ENCODE measurements around the gene CTTN.
A peak's percentile ranks its signal among the peaks of the same experiment; 100 is the strongest.

CTTN gene

GRCh38 chr11:70455354-70455753 is 57.0 kb downstream of the CTTN start:
- DNase-seq (ENCODE audit: low spot score): no peak

- DNase-seq (ENCODE audit: low spot score): no peak
These were observed 58.7 kb downstream of the CTTN start for GRCh38 chr11:70456921-70457532.

- DNase-seq (ENCODE audit: low spot score): no peak
These were observed 60.4 kb downstream of the CTTN start for GRCh38 chr11:70458736-70459135.

GRCh38 chr11:70460111-70460510 is 61.8 kb downstream of the CTTN start:
- no peak for DNase-seq (ENCODE audit: low spot score)

DNA sequence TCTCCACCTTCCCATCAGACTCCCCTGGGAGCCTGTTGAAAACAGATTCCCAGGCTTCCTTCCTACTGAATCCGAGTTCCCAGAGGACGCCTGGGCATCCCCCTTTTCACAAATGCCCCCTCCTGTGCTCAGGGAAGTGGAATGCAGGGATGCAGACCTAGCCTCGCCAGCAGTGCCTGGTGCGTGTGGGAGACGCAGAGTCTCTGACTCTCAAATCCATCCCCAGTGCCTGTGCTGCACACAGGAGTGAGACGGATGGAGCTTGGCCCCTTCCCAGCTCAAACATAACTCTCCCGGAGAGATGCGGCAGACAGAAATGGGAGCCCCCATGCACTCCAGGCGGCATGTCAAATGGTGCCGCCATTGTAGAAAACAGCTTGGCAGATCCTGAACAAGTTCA is 62.6 kb downstream of the CTTN start:
- DNase-seq (ENCODE audit: low spot score): no peak

DNA sequence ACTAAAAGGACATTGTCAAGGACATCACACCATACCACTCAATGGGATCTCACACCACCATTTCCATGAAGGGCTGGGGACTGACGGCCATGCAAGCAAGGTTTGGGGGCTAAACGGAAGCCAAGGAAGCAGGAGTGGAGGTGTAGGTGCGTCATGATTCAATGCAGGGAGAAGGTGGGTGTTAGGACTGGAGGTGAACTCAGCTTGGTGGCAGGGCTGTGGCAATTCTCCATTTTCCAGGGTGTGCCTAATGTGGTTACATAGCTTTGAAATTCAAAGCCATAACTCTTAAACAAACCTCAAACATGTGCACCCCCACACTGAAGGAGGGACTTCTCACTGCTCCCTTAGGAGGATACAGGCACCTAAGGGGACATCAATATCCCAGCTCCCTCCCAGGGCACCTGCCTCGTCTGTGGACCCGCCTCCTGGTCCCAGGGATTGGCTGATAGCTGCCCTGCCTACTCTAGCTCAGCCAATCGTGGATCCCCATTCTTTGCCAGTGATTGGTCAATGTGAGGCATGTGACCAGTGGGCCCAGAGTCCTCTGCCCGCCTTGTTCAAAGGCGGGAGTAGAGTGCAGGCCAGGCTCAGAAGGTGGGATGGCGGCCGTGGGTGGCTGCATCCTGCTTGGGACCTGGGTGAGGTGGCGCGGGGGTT is 64.6 kb downstream of the CTTN start:
- peak; percentile 52 for DNase-seq (ENCODE audit: low spot score)

- DNase-seq (ENCODE audit: low spot score): no peak
These were observed 65.3 kb downstream of the CTTN start for GRCh38 chr11:70463478-70464255.

DNA sequence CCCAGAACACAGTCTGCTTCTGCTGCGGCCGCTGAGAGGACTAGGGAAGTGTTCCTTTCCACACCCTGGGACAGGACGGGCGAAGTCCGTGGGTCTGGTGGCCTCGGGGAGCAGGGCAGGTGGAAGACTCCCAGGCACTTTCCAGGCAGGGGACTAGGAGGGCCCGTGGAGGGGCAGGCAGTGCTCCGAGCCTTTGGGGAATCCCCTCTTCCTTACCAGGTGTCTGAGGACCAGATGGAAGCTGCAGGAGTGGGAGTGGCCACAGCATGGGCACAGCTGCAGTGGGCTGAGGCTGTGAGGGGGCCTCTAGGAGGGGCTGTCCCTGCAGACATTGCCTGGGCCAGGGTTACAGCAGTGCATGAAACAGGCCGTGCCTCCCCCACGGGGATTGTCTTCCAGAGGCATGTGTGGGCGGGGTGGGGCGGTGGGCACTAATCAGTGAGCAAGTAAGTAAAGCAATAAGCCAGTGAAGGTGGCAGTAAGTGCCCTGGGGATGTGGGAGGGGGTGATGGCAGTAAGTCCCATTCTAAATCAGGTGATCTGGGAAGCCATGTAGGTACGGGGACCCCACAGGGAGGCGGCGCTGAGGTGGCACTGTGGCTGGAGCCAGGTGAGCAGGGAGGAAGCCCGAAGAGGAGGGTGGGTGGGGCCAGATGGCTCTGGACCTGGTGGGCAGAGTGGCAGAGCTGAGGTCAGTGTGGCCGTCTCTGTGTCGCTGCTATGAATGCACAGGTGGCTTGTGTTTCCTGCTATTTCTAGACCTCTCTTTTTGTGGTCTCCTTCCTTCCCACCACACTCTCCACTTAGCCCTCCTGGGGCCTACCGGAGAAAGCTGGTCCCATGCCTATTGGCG is 66.4 kb downstream of the CTTN start:
- no peak for DNase-seq (ENCODE audit: low spot score)

GRCh38 chr11:70466154-70466553 is 67.8 kb downstream of the CTTN start:
- no peak for DNase-seq (ENCODE audit: low spot score)

GRCh38 chr11:70466596-70466995 is 68.3 kb downstream of the CTTN start:
- DNase-seq (ENCODE audit: low spot score): no peak

DNA sequence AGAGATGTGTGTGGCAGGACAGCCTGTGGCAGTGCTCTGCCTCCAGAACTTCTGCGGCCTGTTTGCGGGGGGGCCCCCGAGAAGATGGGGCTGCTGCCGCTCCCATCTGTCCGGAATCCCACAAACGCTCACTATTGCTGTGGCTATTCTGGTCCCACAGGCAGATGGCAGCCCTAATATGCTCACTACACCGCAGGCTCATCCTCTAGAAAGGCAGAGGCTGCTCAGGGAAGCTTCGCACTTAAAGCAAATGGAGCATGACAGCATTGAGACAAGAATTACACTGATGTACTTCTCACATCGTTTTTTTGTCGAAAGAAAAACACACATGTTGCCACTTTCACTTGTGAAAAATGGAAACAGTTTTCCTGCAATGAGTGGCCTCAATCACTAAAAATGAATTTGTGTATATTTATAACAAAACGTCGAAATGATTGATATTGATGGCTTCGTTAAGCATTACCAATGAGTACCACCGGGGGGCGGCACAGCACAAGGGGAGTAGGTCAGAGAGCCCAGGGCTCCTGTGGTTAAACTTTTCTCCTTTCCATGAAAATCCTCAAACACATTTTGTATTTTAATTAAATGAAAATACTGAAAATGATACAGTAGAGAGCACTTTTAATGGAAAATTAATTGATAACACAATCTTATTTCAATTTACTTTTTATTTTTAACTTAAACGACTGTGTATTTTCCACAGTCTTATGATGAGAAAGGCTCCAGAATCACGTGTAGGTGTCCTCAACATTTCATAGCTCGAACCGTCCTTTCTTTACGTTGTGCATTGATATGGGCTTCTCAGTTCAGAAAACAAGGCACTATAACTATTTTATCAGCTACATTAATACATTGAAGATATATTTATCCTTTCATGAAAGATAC is 69.1 kb downstream of the CTTN start:
- peak; percentile 70 for DNase-seq (ENCODE audit: low spot score)

GRCh38 chr11:70468256-70469195 is 70.2 kb downstream of the CTTN start:
- DNase-seq (ENCODE audit: low spot score): no peak

- no peak for DNase-seq (ENCODE audit: low spot score)
These were observed 71.8 kb downstream of the CTTN start for GRCh38 chr11:70470127-70470526.

DNA sequence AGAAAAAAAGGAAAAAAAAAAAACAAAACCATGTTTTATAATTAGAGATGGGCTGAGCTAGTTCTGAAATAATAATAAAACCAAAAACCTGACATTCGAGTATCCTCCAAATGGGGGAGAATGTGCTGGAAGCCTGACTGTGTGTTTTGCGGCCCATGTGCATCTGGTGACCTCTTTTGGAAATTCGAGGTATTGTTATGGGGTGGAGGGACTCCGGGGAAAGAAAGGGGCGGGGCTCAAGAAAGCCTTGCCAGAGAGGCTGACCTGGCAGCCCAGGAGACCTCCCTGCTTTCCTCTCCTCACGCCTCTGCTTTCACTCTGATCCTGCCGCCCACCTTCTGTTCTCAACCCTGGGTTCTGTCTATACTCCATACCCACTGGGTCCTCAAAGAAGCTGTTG is 72.9 kb downstream of the CTTN start:
- DNase-seq (ENCODE audit: low spot score): peak; percentile 92

DNA sequence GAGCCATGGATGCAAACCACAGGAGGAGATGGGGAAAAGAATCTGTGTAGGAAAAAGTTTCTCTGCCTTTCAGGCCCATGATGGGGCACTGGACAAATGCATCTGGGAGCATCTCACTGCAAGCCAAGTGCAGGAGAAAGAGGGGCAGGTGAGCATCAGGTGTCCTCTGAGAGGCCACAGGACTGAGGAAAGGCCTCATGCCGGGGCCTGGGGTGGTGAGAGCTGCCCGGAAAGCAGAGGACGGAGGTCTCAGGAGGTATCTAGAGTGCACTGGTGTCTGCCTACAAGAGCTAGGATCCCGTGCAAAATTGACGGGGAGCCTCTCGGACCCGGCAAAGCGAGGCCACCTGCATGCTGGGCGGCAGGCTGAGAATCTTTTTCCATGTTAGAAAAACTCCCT is 73.9 kb downstream of the CTTN start:
- DNase-seq (ENCODE audit: low spot score): no peak

GRCh38 chr11:70473186-70473872 is 75.0 kb downstream of the CTTN start:
- DNase-seq (ENCODE audit: low spot score): no peak

GRCh38 chr11:70473873-70474690 is 75.8 kb downstream of the CTTN start:
- DNase-seq (ENCODE audit: low spot score): no peak

DNA sequence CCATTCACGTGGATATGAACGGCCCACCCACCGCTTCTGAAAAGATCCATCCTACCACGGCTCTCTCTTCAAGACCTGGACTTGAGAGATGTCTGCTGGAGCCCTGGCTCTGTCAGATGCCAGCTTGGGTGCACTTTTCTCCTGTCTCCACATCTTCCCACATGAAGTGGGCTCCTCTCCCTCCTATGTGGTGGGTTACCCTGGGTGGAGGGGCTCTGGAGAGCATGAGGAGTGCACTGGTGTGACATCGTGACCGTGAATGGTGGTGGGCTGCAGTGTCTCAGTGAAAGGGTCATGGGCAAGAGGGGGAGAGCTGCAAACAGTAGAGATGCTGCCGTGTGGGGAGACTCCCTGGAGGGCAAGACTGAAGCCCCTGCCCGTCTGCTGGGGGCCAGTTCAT is 76.4 kb downstream of the CTTN start:
- DNase-seq (ENCODE audit: low spot score): no peak

DNA sequence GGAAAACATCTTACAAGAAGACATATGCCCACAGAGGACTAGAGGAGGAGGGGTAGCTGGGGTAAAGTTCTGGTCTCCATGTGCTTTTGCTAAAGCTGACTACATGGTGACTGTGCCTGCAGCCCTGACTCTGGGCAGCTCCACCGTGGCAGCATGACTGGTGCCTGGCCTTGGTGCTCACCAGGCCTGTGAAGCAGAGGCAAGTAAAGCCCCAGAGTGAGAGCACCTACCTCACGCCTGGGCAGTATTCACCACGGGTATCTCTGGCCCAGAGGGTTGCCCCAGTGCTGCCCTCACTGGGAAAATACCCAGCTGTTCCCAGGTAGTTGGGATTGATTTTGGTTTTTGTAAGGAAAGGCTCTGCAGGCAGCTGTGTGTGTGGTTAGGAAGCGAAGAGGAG is 78.3 kb downstream of the CTTN start:
- DNase-seq (ENCODE audit: low spot score): no peak
